ENCODE results near the gene EYA3.

Gene EYA3

GRCh38 chr1:27967106-27967883 is 121.1 kb downstream of the EYA3 start:
- DNase-seq, result no peak

GRCh38 chr1:27966402-27967105 is 121.9 kb downstream of the EYA3 start:
- DNase-seq, result no peak

GRCh38 chr1:27963393-27963792 is 125.0 kb downstream of the EYA3 start:
- DNase-seq, result no peak

GRCh38 chr1:27961646-27962221 is 126.7 kb downstream of the EYA3 start:
- no peak for DNase-seq

- no peak for DNase-seq
These were observed 127.4 kb downstream of the EYA3 start for GRCh38 chr1:27960762-27961645.

- peak; percentile 67 for DNase-seq
These were observed 128.4 kb downstream of the EYA3 start, which contains the start of gene XKR8 for GRCh38 chr1:27959792-27960603. Gene XKR8, plus strand, starts transcription at chr1:27959973. Its CDS starts 97 bp downstream, at chr1:27960070.

- no peak for DNase-seq
These were observed 129.9 kb downstream of the EYA3 start for GRCh38 chr1:27958513-27958912.

GRCh38 chr1:27957655-27958054 is 130.8 kb downstream of the EYA3 start:
- no peak for DNase-seq

GRCh38 chr1:27956761-27957160 is 131.6 kb downstream of the EYA3 start:
- no peak for DNase-seq

- no peak for DNase-seq
These were observed 133.3 kb downstream of the EYA3 start for GRCh38 chr1:27955076-27955475.

GRCh38 chr1:27954186-27954585 is 134.2 kb downstream of the EYA3 start:
- DNase-seq, result no peak

- DNase-seq, result no peak
These were observed 136.3 kb downstream of the EYA3 start for GRCh38 chr1:27952147-27952546.

- no peak for DNase-seq
These were observed 137.0 kb downstream of the EYA3 start for GRCh38 chr1:27951396-27951795.

GRCh38 chr1:27949027-27949426 is 139.4 kb downstream of the EYA3 start:
- DNase-seq, result no peak

GRCh38 chr1:27945020-27945419 is 143.4 kb downstream of the EYA3 start:
- DNase-seq, result no peak

- DNase-seq, result no peak
These were observed 146.5 kb downstream of the EYA3 start for GRCh38 chr1:27941671-27942540.

- DNase-seq, result no peak
These were observed 147.4 kb downstream of the EYA3 start for GRCh38 chr1:27940870-27941560.

GRCh38 chr1:27940297-27940696 is 148.1 kb downstream of the EYA3 start:
- peak; percentile 57 for DNase-seq

- no peak for DNase-seq
These were observed 149.9 kb downstream of the EYA3 start for GRCh38 chr1:27938488-27938887.

- no peak for DNase-seq
These were observed 150.9 kb downstream of the EYA3 start for GRCh38 chr1:27937524-27937836.

- DNase-seq, result no peak
These were observed 152.0 kb downstream of the EYA3 start for GRCh38 chr1:27936370-27936769.
